Dedifferentiated amniotic fluid mesenchymal stem cell (primary cell): ENCODE results near the gene HSF5.

Source experiments
- DNase-seq: peaks from one replicate; pipeline ENCODE4 v3.0.0-alpha.2; 2016; ENCODE audit errors: extremely low spot score

HSF5 gene

GRCh38 chr17:58487589-58488427 lies at the start of gene HSF5:
Gene HSF5 (minus strand): TSS chr17:58488408. CDS start chr17:58488274, 134 bp downstream.
- no peak for DNase-seq

GRCh38 chr17:58537266-58537665 lies 49.1 kb upstream of the HSF5 start:
- no peak for DNase-seq

GRCh38 chr17:58536542-58536941 lies 48.3 kb upstream of the HSF5 start:
- no peak for DNase-seq

GRCh38 chr17:58535431-58535830 lies 47.2 kb upstream of the HSF5 start:
- DNase-seq = no peak

- no peak for DNase-seq
Observed at GRCh38 chr17:58534901-58535421, 46.8 kb upstream of the HSF5 start.

- no peak for DNase-seq
Observed at GRCh38 chr17:58534331-58534730, 46.1 kb upstream of the HSF5 start.

GRCh38 chr17:58533616-58534188 lies 45.5 kb upstream of the HSF5 start:
- DNase-seq = no peak

GRCh38 chr17:58532555-58532951 lies 44.3 kb upstream of the HSF5 start:
- no peak for DNase-seq

- DNase-seq = no peak
Observed at GRCh38 chr17:58531661-58532554, 43.7 kb upstream of the HSF5 start.

GRCh38 chr17:58531122-58531521 lies 42.9 kb upstream of the HSF5 start:
- no peak for DNase-seq

- no peak for DNase-seq
Observed at GRCh38 chr17:58530655-58531054, 42.4 kb upstream of the HSF5 start.

- no peak for DNase-seq
Observed at GRCh38 chr17:58529275-58529674, 41.1 kb upstream of the HSF5 start.

- no peak for DNase-seq
Observed at GRCh38 chr17:58528443-58528842, 40.2 kb upstream of the HSF5 start.

- DNase-seq = no peak
Observed at GRCh38 chr17:58527949-58528348, 39.7 kb upstream of the HSF5 start.

- DNase-seq = no peak
Observed at GRCh38 chr17:58527306-58527705, 39.1 kb upstream of the HSF5 start.

- DNase-seq = peak; percentile 53
Observed at GRCh38 chr17:58525239-58525638, 37.0 kb upstream of the HSF5 start.

GRCh38 chr17:58521680-58522079 lies 33.5 kb upstream of the HSF5 start:
- no peak for DNase-seq

GRCh38 chr17:58520843-58521430 lies 32.7 kb upstream of the HSF5 start:
- DNase-seq = no peak

- DNase-seq = peak; percentile 100
Observed at GRCh38 chr17:58517928-58518609, 29.9 kb upstream of the HSF5 start.

- no peak for DNase-seq
Observed at GRCh38 chr17:58517378-58517927, 29.2 kb upstream of the HSF5 start.
